HuH-7 (cell line): ENCODE measurements around the gene GAS6.

Source experiments
- DNase-seq: peaks from one replicate; pipeline ENCODE4 v3.0.0; 2011; ENCODE audit warnings: low spot score

Gene GAS6

GRCh38 chr13:113851826-113852535 is 11.9 kb downstream of the GAS6 start:
- DNase-seq, result no peak

GRCh38 chr13:113851480-113851803 is 12.4 kb downstream of the GAS6 start:
- DNase-seq, result no peak

GRCh38 chr13:113850722-113851479 is 13.0 kb downstream of the GAS6 start:
- no peak for DNase-seq

GRCh38 chr13:113849981-113850721 is 13.7 kb downstream of the GAS6 start:
- DNase-seq, result no peak

GRCh38 chr13:113849546-113849945 is 14.3 kb downstream of the GAS6 start:
- no peak for DNase-seq

- DNase-seq, result no peak
Measured at GRCh38 chr13:113848431-113849260, 15.2 kb downstream of the GAS6 start.

GRCh38 chr13:113848020-113848419 is 15.9 kb downstream of the GAS6 start:
- DNase-seq, result no peak

- DNase-seq, result no peak
Measured at GRCh38 chr13:113846636-113847318, 17.1 kb downstream of the GAS6 start.

GRCh38 chr13:113845723-113846635 is 17.9 kb downstream of the GAS6 start:
- DNase-seq, result no peak

GRCh38 chr13:113845055-113845454 is 18.8 kb downstream of the GAS6 start:
- no peak for DNase-seq

- no peak for DNase-seq
Measured at GRCh38 chr13:113843864-113844556, 19.9 kb downstream of the GAS6 start.

GRCh38 chr13:113843063-113843654 is 20.7 kb downstream of the GAS6 start:
- DNase-seq, result no peak

GRCh38 chr13:113842336-113843062 is 21.4 kb downstream of the GAS6 start:
- DNase-seq, result no peak

- no peak for DNase-seq
Measured at GRCh38 chr13:113841353-113841650, 22.6 kb downstream of the GAS6 start.

GRCh38 chr13:113840541-113841352 is 23.1 kb downstream of the GAS6 start:
- no peak for DNase-seq

- no peak for DNase-seq
Measured at GRCh38 chr13:113839536-113840204, 24.2 kb downstream of the GAS6 start.

GRCh38 chr13:113838711-113839201 is 25.1 kb downstream of the GAS6 start:
- DNase-seq, result no peak
